HS-27A (cell line): ENCODE data around the gene OSM.

ENCODE experiments used
- DNase-seq: peaks from one replicate; pipeline ENCODE4 v3.0.0-alpha.2; 2012; ENCODE audit warnings: low read depth, missing footprints

The OSM gene

GRCh38 chr22:30285176-30285845 lies 18.7 kb upstream of the OSM start:
- no peak for DNase-seq

DNA sequence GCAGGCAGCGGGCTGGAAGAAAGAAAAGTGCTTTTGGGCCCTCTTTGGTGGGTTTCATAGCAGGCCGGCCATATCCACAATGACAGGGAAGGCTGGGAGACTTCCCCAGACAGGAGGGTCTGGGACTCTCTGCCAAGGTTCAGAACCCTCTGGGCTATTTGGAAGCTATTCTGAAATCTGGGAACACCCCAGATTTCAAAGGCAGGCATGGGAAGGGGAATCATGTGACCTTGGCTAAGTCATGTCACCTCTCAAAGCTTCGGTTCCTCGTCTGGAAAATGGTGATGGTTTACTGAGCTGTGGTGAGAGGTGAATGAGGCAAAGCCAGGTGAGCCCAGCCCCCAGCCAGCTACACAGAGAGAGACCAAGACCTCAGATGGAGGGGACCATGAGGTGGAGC lies 18.0 kb upstream of the OSM start:
- no peak for DNase-seq

- DNase-seq, result no peak
Observed at GRCh38 chr22:30284172-30284571, 17.5 kb upstream of the OSM start.

DNA sequence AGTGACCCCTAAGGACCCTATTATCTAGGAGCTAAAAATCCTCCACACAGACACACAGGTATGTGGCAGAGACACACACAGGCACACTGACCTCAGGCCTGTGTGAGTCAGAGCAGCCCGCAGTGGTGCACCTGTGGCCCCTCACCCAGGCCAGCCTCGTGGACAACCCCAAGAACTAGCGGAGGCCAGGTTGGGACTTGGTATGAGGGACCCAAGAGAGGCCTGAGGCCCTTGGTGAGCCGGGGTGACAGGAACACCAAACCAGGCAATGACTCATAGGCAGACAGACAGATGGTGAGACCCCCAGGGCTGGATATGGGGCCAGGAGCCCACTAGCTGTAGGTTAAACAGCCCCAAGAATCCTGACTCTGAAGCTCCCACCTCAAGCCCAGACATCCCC lies 16.7 kb upstream of the OSM start:
- no peak for DNase-seq

DNA sequence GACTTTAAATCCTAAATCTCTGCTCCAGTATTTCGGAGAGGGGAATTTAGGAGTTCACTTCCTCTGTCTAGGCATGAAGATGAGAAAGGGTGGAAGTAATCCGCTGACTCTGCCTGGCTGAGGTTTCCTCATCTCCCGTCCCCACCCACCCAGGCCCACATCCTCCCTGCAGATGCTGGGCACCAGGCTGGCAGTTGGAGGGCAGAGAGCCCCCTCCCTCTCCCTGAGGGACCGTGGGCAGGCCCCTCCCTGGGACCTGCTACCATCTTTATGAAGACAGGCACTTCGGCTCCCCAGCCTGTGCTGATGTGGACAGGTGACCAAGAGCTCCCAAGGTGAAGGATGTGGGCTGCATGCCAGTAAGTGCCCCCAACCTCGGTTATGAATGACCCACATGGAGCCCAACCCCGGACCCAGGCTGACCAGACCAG lies 16.0 kb upstream of the OSM start:
- DNase-seq, result no peak

DNA sequence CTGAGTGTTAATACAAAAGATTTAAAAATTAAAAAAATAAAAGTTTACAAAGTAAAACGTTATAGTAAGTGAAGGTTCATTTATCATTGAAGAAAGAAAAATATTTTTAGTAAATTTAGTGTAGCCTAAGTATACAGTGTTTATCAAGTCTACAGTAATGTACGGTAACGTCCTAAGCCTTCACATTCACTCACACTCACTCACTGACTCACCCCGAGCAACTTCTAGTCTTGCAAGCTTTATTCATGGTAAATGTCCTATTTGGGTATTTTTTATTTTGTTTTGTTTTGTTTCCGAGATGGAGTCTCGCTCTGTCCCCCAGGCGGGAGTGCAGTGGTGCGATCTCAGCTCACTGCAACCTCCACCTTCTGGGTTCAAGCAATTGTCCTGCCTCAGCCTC lies 13.9 kb upstream of the OSM start:
- no peak for DNase-seq

DNA sequence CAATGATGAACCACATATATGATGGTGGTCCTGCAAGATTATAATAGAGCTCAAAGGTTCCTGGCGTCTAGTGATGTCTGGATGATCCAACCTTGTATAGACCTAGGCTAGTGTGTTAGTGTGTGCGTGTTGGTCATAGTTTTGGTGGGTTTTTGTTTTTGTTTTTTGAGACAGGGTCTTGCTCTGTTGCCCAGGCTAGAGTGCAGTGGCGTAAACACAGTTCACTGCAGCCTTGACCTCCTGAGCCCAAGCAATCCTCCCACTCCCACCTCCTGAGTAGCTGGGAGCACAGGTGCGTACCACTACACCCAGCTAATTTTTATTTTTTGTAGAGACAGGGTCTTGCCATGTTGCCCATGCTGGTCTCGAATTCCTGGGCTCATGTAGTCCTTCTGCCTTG lies 13.3 kb upstream of the OSM start:
- no peak for DNase-seq

- no peak for DNase-seq
Observed at GRCh38 chr22:30279046-30279788, 12.6 kb upstream of the OSM start.

GRCh38 chr22:30277547-30278344 lies 11.1 kb upstream of the OSM start:
- no peak for DNase-seq

- DNase-seq, result no peak
Observed at GRCh38 chr22:30276039-30276438, 9.4 kb upstream of the OSM start.

DNA sequence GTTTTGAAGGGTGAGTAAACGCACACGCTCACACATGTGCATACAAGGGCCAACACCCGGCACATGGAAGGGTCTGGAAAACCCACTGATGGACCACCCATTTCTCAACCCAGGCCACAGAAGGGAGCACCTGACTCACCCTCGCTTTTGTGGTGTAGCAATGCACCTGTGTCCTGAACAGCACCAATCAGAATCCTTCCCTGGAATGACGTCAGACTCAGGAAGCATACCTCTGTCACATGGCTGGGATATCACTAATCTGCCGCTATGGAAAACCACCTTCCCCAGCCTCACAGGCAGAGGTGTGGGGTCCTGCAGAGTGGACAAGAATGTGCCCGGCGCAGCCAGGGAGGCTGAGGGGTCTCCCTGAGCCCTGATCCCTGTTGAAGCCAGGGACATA lies 9.0 kb upstream of the OSM start:
- DNase-seq, result no peak

DNA sequence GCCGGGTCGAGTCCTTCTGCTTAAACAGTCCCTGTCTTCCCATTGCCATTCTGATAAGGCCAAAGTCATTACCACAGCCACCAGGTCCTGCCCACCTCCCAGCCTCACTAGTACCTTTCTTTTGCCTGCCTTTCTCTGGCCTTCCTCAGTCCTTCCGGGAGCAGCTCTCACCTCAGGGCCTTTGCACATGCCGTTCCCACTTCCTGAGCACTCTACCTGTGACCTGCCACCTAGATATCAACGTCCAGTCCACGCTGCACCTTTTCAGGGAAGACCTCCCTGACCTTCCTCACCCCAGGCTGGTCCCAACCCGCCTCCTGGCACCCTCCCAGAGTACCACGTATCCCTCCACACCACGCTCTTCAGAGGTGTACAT lies 7.8 kb upstream of the OSM start:
- no peak for DNase-seq

GRCh38 chr22:30273711-30274436 lies 7.2 kb upstream of the OSM start:
- no peak for DNase-seq

DNA sequence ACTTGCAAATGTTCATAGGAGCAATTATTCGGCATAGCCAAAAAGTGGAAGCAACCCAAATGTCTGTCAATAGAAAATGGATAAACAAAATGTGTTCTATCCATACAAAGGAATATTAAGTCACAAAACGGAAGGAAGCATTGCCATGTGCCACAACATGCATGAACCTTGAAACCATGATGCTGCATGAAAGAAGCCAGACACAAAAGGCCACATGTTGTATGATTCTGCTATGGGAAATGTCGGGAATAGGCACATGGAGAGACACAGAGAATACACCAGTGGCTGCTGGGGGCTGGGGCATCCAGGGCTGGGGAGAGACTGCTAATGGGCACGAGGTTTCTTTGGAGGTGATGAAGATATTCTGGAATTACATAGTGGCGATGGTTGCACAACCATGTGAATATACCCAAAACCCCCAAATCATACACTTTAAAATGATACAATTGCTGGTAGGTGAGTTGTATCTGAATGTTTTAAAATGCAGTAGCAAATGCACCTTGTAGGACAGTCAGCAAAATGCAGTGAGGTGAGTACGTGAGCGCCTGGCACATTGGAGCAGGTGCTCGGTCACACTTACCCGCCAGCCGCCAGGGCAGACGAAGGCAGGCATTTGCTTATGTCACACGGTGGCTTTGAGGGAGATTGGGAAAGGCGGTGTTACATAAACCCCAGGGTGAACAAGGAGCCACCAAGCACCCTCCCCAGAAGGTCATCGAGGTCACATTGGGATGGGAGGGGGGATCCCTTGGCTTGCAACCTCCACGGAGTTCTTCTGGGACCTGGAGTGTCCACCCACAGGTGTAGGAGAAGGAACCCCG lies 6.3 kb upstream of the OSM start:
- no peak for DNase-seq

DNA sequence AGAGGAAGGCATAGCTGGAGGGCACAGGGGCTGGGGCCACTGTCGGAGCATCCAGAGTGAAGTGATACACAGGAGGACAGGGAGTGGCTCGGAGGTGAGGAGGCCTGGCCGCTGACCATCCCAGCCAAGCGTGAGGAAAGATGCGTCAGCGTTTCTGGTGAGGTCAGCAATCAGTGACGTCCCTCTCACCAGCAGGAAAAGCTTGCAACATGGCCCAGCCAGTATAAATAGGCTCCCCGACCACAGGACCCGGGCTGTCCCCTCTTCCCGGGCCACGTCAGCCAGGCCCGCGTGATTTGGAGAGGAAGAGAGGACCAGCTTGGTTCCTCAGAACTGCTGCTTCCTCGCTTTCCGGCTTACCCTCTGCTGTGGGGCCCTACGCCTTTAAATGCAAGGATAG lies 4.2 kb upstream of the OSM start:
- DNase-seq, result no peak

DNA sequence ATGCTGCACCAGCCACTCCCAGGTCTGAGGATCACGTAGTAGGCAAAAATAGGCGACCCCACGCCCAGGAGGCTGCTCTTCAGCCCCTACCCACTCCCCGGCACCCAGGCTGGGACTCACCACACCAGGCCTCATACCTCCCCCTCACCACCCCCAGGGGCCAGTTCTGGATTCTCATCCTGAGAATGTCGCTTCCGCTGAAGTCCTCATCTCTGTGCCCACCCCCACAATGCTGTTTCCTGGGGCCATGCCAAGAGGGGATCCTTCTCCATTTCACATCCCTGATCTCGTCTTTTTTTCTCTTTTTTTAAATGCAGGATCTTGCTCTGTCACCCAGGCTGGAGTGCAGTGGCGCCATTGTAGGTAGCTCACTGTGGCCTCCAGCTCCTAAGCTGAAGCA lies 1.7 kb upstream of the OSM start:
- no peak for DNase-seq

DNA sequence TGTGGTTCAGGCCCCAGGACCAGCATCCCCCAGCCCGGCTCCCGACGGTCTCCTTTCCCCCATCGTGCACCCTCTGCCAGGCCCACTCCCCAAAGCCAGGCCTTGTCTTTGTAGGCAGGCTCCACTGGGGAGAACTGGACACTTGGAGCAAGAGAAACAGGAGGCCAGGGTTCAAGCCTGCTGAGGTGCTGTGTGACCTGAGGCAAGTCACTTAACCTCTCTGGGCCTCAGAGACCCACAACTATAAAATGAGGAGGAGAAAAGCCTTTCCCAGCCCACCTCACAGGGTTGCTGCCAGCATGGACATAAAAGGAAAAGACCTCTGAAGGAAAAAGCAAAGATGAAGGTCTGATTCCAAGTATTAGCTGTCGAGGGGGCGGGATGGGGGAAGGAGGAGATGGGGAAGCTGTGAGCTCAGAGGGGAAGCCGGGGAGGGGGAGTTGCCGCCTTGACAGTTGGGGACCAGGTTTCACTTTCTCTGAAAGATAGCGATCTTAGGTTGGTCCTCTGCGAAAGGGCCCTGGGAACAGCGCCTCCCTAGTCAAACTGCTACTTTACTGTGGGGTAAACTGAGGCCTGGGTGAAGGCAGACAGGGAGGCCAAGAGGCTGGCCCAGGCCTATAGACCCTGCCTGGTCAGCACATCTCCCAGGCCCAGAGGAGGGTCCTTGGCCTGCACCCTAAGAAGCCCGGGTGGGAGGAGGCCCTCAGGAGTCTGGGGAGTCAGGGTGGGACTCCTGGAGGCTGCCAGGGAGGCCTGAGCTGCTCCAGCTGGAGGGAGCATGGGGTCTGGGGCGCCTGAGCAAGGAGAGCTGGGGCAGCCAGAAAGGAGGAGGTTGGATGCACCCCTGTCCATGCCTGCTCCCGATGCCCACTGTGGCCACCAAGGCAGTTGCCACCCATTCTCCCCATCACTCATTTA lies 991 bp upstream of the OSM start:
- DNase-seq, result no peak

DNA sequence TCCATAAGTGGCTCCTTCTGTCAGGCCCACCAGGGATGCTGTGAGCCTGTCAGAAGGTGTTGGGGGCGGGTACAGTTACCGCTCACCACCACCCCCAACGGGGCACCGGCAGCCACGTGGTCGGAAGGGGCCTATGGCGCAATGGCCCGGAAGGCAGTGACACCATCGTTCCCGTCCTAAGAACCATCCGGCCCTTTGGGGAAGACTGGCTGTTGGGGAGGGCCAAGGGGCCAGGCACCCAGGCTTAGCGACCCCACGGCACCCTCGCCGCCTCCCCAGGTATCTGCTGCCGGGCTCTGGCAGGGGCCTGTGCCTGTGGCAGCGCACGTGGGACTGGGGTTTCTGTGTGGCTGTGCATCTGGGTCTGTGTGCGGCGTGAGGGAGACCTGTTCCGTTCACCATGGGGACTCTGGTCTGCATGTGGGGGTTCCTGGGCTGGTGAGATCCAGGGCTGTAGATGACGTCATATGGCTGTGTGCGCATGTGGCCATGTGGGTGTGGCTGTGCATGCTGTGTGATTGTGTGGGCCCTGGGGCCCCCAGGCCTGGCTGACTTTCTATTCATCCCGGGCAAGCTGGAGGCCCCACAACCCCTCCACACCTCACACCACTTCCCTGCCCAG lies 717 bp downstream of the OSM start:
- no peak for DNase-seq

DNA sequence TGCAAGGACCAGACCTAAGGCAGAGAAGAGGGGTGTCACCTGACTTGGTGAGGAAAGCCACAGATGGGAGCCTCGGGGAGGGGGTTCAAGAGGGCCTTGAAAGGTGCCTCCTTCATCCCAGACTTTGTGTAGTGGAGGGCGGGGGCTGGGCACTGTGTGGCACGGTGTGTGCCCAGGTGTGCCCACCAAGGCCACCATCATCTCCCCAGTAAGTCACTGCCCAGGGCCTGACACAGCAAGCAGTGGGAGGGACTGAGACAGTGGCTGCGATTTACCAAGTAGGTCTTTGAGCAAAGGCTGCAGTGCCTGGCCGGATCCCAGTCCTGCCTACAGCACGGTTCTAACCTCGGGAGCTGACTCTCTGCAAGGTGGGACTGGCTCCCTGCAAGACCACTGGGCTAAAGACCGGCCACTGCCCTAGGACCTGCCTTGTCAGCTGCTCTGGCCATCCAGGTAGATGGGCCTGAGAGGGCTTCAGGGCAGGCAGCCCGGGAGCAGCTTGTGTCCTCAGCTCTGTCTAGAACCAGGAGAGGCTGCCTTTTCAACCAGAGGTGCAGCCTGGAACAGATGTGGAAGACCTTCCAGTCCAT lies 1.4 kb downstream of the OSM start:
- no peak for DNase-seq

DNA sequence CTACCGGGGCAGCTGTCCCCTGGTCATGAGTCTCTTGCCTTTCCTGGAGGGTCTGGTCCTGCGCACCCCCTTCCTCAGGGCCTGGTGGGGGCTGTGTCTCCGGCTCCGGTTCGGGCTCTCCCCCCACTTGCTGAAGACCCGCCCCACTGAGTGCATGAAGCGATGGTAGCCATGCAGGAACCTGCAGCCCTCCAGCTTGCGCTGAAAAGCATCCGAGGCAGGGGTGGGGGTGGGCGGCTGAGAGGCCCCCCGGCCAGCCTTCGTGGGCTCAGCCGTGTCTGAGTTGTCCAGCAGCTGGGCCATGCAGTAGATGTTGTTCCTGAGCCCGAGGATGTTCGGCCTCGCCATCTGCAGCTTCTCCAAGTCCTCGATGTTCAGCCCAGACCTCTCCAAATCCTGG lies 2.8 kb downstream of the OSM start:
- DNase-seq, result no peak
